Trophoblast cell (in vitro differentiated cells and primary cell): Measurements from ENCODE around the gene LOC128125822.

Source experiments
- DNase-seq, 2 donors: peaks; one replicate each; pipeline ENCODE4 v3.0.0-alpha.2; 2016
- H2AFZ ChIP-seq: 2 replicates; pipeline ENCODE4 v1.6.1; 2013; ENCODE audit warnings: low read length, moderate library complexity, mild to moderate bottlenecking; ENCODE audit not compliant: insufficient read depth, poor library complexity
- H2AK5ac ChIP-seq: 2 replicates; pipeline ENCODE4 v1.6.1; 2013; ENCODE audit warnings: mild to moderate bottlenecking, low read length
- H2BK120ac ChIP-seq: 2 replicates; pipeline ENCODE4 v1.6.1; 2013; ENCODE audit warnings: low read length, mild to moderate bottlenecking, moderate library complexity; ENCODE audit not compliant: insufficient read depth, poor library complexity
- H2BK12ac ChIP-seq: 2 replicates; pipeline ENCODE4 v1.6.1; 2013; ENCODE audit warnings: mild to moderate bottlenecking, low read length, moderate library complexity
- H2BK5ac ChIP-seq: 2 replicates; pipeline ENCODE4 v1.6.1; 2013; ENCODE audit warnings: low read length, low read depth, moderate library complexity, mild to moderate bottlenecking; ENCODE audit not compliant: poor library complexity
- H3K14ac ChIP-seq: 2 replicates; pipeline ENCODE4 v1.6.1; 2013; ENCODE audit warnings: mild to moderate bottlenecking, low read length
- H3K18ac ChIP-seq: 2 replicates; pipeline ENCODE4 v1.6.1; 2013; ENCODE audit warnings: mild to moderate bottlenecking, low read length
- H3K23ac ChIP-seq: 2 replicates; pipeline ENCODE4 v1.6.1; 2013; ENCODE audit warnings: low read length
- H3K27ac ChIP-seq: 2 replicates; pipeline ENCODE4 v1.5.1; 2013; ENCODE audit warnings: low read depth, mild to moderate bottlenecking, inconsistent platforms, low read length, moderate library complexity
- H3K27me3 ChIP-seq: 2 replicates; pipeline ENCODE4 v1.6.1; 2013; ENCODE audit warnings: inconsistent platforms, mild to moderate bottlenecking, low read length, moderate library complexity; ENCODE audit not compliant: insufficient read depth
- H3K36me3 ChIP-seq, 2 experiments: 1 replicate in 1 of 2; 2 replicates in 1 of 2; pipeline ENCODE4 v1.6.1; 2013; ENCODE audit warnings: low read length in 2 of 2, mild to moderate bottlenecking in 2 of 2, moderate library complexity in 1 of 2; ENCODE audit not compliant: insufficient read depth in 2 of 2, control insufficient read depth in 1 of 2
- H3K4ac ChIP-seq: 2 replicates; pipeline ENCODE4 v1.6.1; 2013; ENCODE audit warnings: low read depth, mild to moderate bottlenecking, low read length, moderate library complexity
- H3K4me1 ChIP-seq, 2 experiments: 1 replicate in 1 of 2; 2 replicates in 1 of 2; pipeline ENCODE4 v1.6.1; 2013; ENCODE audit warnings: low read length in 2 of 2, mild to moderate bottlenecking in 2 of 2, moderate library complexity in 1 of 2; ENCODE audit not compliant: insufficient read depth in 2 of 2, control insufficient read depth in 1 of 2
- H3K4me2 ChIP-seq: 2 replicates; pipeline ENCODE4 v1.6.1; 2013; ENCODE audit warnings: inconsistent platforms, mild to moderate bottlenecking, low read length, moderate library complexity
- H3K4me3 ChIP-seq: 2 replicates; pipeline ENCODE4 v1.5.1; 2013; ENCODE audit warnings: mild to moderate bottlenecking, low read depth, low read length, inconsistent platforms
- H3K79me1 ChIP-seq: one replicate; pipeline ENCODE4 v1.6.1; 2013; ENCODE audit warnings: low read length
- H3K79me2 ChIP-seq: 2 replicates; pipeline ENCODE4 v1.6.1; 2013; ENCODE audit warnings: low read length, mild to moderate bottlenecking; ENCODE audit not compliant: control insufficient read depth, insufficient read depth, poor library complexity
- H3K9ac ChIP-seq: 2 replicates; pipeline ENCODE4 v1.6.1; 2013; ENCODE audit warnings: mild to moderate bottlenecking, low read length
- H3K9me3 ChIP-seq: 2 replicates; pipeline ENCODE4 v1.6.1; 2013; ENCODE audit warnings: low read depth, mild to moderate bottlenecking, control low read depth, inconsistent platforms, low read length; ENCODE audit not compliant: insufficient read depth
- H4K12ac ChIP-seq: 2 replicates; pipeline ENCODE4 v1.6.1; 2013; ENCODE audit warnings: low read depth, mild to moderate bottlenecking, low read length, moderate library complexity
- H4K8ac ChIP-seq: 2 replicates; pipeline ENCODE4 v1.6.1; 2013; ENCODE audit warnings: low read depth, mild to moderate bottlenecking, low read length, moderate library complexity
- H4K91ac ChIP-seq: one replicate; pipeline ENCODE4 v1.6.1; 2013; ENCODE audit warnings: low read depth, mild to moderate bottlenecking, low read length, moderate library complexity
- WGBS: extraction: QIAGEN DNeasy Blood & Tissue Kit; methylation state at CpG from one replicate; pipeline ENCODE4 v1.1.7; 2013; ENCODE audit warnings: missing lambda C conversion rate; ENCODE audit not compliant: insufficient read length, insufficient coverage; ENCODE audit errors: extremely low coverage; 5-methylcytosine and 5-hydroxymethylcytosine counted together

Gene LOC128125822

GRCh38 chr6:63554782-63555181 lies 17.5 kb upstream of the LOC128125822 start:
- Histone ChIP-seq H3K4me2 (no peak overlapping the region), H4K8ac (no peak overlapping the region), H2AFZ (no peak overlapping the region), H3K4me3 (no peak overlapping the region), H3K27ac (no peak overlapping the region), H3K9ac (no peak overlapping the region), H3K36me3 (no peaks in the 10 kb centered on the region), H3K18ac (no peak overlapping the region), H3K23ac (no peak overlapping the region), H3K4me1 (no peaks in the 10 kb centered on the region), H3K4ac (no peak overlapping the region), H4K12ac (no peak overlapping the region), H3K9me3 (no peaks in the 10 kb centered on the region), H3K79me2 (no peaks in the 10 kb centered on the region), H2BK12ac (no peak overlapping the region), H4K91ac (no peak overlapping the region), H2AK5ac (no peak overlapping the region), H2BK5ac (no peak overlapping the region), H2BK120ac (no peak overlapping the region), H3K27me3 (no peaks in the 10 kb centered on the region), H3K14ac (no peak overlapping the region), H3K79me1 (no peaks in the 10 kb centered on the region)
- no peak for DNase-seq
- WGBS: no CpG with 5 or more reads among the region's 1 CpG

GRCh38 chr6:63556369-63556768 lies 15.9 kb upstream of the LOC128125822 start:
- Histone ChIP-seq H3K4me2 (no peak overlapping the region), H3K4ac (no peak overlapping the region), H2BK12ac (no peak overlapping the region), H3K18ac (no peak overlapping the region), H3K79me1 (no peaks in the 10 kb centered on the region), H2BK5ac (no peak overlapping the region), H2AFZ (no peak overlapping the region), H3K27ac (no peak overlapping the region), H3K9me3 (no peaks in the 10 kb centered on the region), H4K8ac (no peak overlapping the region), H4K12ac (no peak overlapping the region), H4K91ac (no peak overlapping the region), H3K4me1 (no peaks in the 10 kb centered on the region), H3K4me3 (no peak overlapping the region), H3K14ac (no peak overlapping the region), H2BK120ac (no peak overlapping the region), H2AK5ac (no peak overlapping the region), H3K27me3 (no peaks in the 10 kb centered on the region), H3K23ac (no peak overlapping the region), H3K36me3 (no peaks in the 10 kb centered on the region), H3K79me2 (no peaks in the 10 kb centered on the region), H3K9ac (no peak overlapping the region)
- WGBS: no CpG with 5 or more reads among the region's 4 CpGs
- no peak for DNase-seq

GRCh38 chr6:63558278-63558677 lies 14.0 kb upstream of the LOC128125822 start:
- no peak overlapping the region for H3K18ac ChIP-seq
- no peaks in the 10 kb centered on the region for H3K9me3 ChIP-seq
- H4K91ac ChIP-seq: no peak overlapping the region
- H2BK5ac ChIP-seq: no peak overlapping the region
- no peaks in the 10 kb centered on the region for H3K27me3 ChIP-seq
- no peak overlapping the region for H2AFZ ChIP-seq
- no peak overlapping the region for H4K8ac ChIP-seq
- no peak overlapping the region for H3K4me3 ChIP-seq
- H2BK120ac ChIP-seq: no peak overlapping the region
- H3K4me1 ChIP-seq: no peaks in the 10 kb centered on the region
- H3K14ac ChIP-seq: no peak overlapping the region
- H3K4ac ChIP-seq: no peak overlapping the region
- no peaks in the 10 kb centered on the region for H3K79me2 ChIP-seq
- no peak overlapping the region for H3K9ac ChIP-seq
- no peak overlapping the region for H4K12ac ChIP-seq
- no peak overlapping the region for H2BK12ac ChIP-seq
- H3K36me3 ChIP-seq: no peaks in the 10 kb centered on the region
- no peak for DNase-seq
- no peak overlapping the region for H3K4me2 ChIP-seq
- no peak overlapping the region for H3K23ac ChIP-seq
- H2AK5ac ChIP-seq: no peak overlapping the region
- no peak overlapping the region for H3K27ac ChIP-seq
- no peaks in the 10 kb centered on the region for H3K79me1 ChIP-seq

- no CpG with 5 or more reads among the region's 1 CpG for WGBS
- no peak overlapping the region for H2BK5ac ChIP-seq
- H3K4ac ChIP-seq: no peak overlapping the region
- no peak overlapping the region for H4K12ac ChIP-seq
- H3K14ac ChIP-seq: no peak overlapping the region
- H3K18ac ChIP-seq: no peak overlapping the region
- no peak overlapping the region for H3K23ac ChIP-seq
- H3K4me2 ChIP-seq: no peak overlapping the region
- H3K36me3 ChIP-seq: no peaks in the 10 kb centered on the region
- no peak overlapping the region for H2BK12ac ChIP-seq
- no peak overlapping the region for H2AFZ ChIP-seq
- H2AK5ac ChIP-seq: no peak overlapping the region
- no peak overlapping the region for H4K8ac ChIP-seq
- no peak overlapping the region for H4K91ac ChIP-seq
- no peak overlapping the region for H3K27ac ChIP-seq
- H3K79me2 ChIP-seq: no peaks in the 10 kb centered on the region
- no peak overlapping the region for H2BK120ac ChIP-seq
- no peak overlapping the region for H3K9ac ChIP-seq
- H3K4me1 ChIP-seq: no peaks in the 10 kb centered on the region
- no peak overlapping the region for H3K4me3 ChIP-seq
- no peaks in the 10 kb centered on the region for H3K79me1 ChIP-seq
- H3K9me3 ChIP-seq: no peaks in the 10 kb centered on the region
- H3K27me3 ChIP-seq: no peaks in the 10 kb centered on the region
- DNase-seq: no peak
Measured at GRCh38 chr6:63560801-63561287, 11.4 kb upstream of the LOC128125822 start.
